Measurements from ENCODE around the gene NEDD1. TPM values are rescaled to one million over a fixed set of nuclear protein-coding genes. Genes with fewer than 3 reads are reported as not detected.

The NEDD1 gene, protein sequence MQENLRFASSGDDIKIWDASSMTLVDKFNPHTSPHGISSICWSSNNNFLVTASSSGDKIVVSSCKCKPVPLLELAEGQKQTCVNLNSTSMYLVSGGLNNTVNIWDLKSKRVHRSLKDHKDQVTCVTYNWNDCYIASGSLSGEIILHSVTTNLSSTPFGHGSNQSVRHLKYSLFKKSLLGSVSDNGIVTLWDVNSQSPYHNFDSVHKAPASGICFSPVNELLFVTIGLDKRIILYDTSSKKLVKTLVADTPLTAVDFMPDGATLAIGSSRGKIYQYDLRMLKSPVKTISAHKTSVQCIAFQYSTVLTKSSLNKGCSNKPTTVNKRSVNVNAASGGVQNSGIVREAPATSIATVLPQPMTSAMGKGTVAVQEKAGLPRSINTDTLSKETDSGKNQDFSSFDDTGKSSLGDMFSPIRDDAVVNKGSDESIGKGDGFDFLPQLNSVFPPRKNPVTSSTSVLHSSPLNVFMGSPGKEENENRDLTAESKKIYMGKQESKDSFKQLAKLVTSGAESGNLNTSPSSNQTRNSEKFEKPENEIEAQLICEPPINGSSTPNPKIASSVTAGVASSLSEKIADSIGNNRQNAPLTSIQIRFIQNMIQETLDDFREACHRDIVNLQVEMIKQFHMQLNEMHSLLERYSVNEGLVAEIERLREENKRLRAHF
- polyA plus RNA-seq (2012; ENCODE audit: insufficient read depth, insufficient read length) = 34.3 TPM

DNA sequence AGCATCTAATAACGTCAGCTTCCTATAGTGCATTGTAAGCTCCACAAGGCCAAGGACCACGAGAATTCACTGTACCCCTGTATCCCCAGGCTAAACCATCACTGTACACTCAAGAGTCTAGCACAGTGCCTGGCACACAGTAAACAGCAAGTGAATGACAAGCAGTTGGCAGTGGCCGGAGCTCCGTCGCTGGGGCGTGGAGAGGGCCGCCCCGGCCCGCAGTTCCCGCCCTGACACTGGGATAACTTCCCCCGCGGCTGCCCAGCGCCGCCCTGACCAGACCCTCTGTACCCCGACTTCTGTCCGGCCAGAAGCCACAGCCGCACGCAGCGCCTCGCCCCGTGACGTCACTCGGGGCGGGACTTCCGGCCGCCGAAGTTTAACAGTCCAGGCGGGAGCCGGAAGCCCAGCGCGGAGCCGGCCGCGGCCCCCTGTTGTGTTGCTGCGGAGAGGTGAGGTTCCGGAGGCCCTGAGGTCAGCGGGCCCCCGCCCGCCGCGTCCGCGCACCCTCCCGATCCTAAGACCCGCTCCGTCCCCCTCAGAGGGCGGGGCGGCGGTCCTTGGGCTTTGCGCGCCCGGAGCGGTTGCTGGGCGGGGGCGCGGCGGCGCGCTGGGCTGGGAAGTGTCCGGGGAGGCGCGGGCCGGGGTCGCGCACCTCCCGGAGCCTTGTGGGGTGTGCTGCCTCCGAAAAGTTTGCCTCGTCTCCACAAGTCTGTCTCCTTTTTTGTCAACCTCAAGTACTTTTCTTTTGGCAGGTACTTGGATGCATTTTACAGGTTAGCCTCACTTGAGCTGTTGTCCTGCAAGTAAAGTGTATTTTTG, at the start of gene NEDD1:
Gene NEDD1 (plus strand): TSS at position 409 of the 822 bp plus-strand sequence. CDS start 2,503 bp downstream, outside the sequence.
- H3K4me3 ChIP-seq (ENCODE audit: low read length) = peak within 1 kb of the TSS; percentile 61

GRCh38 chr12:96858162-96858561, 48.9 kb upstream of the NEDD1 start:
- H3K4me3 ChIP-seq (ENCODE audit: low read length) = no peak overlapping the region
- peak; percentile 54 for DNase-seq (ENCODE audit: low read depth, low spot score)

More for the DNA sequence above, at the start of gene NEDD1:
- peak; percentile 52 for DNase-seq (ENCODE audit: low read depth, low spot score)

GRCh38 chr12:96861656-96862055, 45.4 kb upstream of the NEDD1 start:
- H3K4me3 ChIP-seq (ENCODE audit: low read length) = no peak overlapping the region
- DNase-seq (ENCODE audit: low read depth, low spot score) = no peak

GRCh38 chr12:96862326-96862725, 44.7 kb upstream of the NEDD1 start:
- H3K4me3 ChIP-seq (ENCODE audit: low read length) = no peak overlapping the region
- no peak for DNase-seq (ENCODE audit: low read depth, low spot score)

- no peak overlapping the region for H3K4me3 ChIP-seq (ENCODE audit: low read length)
- no peak for DNase-seq (ENCODE audit: low read depth, low spot score)
Measured at GRCh38 chr12:96864335-96864734, 42.7 kb upstream of the NEDD1 start.

DNA sequence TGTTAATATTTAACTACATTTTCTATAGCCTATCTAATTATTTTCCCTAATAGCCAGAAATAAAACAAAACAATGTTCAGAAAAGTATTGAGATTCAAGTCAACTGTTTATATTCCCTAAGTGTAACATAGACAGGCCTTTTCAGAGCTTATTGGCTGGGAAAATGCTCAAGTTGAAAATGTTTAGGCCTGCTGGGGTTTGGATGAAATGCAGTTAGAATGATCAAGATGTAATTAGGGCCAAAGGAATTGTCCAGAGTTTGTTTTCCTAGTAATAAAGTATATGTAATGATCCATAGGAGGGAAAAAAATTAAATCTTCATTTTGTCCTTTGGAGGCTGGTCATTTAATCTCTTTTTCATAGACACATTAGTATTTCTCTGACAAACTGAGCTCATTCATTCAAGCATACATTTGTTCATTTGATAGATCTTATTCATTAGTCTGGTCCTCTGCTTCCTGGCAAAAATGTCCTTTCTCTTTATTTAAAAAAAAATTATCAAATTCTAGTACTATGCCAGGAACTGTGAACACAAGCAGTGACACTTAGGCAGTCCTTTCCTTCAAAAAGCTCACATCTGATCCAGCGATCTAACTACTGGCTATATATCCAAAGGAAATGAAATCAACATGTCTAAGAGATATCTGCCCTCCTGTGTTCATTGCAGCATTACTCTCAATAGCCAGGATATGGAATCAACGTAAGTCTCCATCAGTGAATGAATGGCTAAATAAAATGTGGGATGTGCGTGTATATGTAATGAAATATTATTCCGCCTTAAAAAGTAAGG, 40.1 kb upstream of the NEDD1 start:
- DNase-seq (ENCODE audit: low read depth, low spot score) = no peak
- no peak overlapping the region for H3K4me3 ChIP-seq (ENCODE audit: low read length)

DNA sequence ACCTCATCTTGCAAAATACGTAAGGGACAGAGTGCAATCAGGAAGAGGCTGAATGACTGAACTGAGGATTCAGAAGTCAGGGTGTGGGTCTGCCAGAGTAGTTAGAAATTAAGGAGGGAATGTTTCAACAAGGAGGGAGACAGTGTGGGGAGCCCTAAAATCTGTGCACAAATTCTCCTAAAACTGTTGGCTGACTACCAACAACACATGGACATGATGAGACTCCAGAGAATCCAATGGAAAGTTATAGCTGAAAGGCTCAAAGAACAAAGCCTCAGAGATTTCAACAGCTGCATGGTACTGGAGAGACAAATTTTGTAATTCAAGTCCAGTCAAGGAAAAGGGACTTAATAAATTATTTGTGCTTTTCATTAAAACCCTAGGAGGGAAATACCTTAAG, 36.1 kb upstream of the NEDD1 start:
- DNase-seq (ENCODE audit: low read depth, low spot score) = no peak
- H3K4me3 ChIP-seq (ENCODE audit: low read length) = no peak overlapping the region

DNA sequence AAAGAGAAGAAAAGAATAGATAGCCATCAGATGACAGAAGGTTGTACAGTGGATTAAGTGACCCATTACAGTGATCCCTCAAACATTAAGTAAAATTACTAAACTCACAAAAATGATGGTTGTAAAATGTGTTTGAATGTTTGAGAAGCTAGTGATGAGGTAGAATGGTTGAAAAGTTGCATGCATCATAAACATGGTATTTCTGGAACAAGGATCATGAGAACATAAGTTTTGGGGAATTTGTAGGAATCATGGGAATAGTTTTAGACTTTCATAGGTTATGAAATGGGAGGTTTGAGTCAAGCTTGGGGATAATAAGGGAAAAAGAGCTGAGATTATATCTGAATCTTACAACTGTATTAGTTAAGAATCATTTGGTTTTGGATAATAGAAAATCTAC, 34.1 kb upstream of the NEDD1 start:
- H3K4me3 ChIP-seq (ENCODE audit: low read length) = no peak overlapping the region
- no peak for DNase-seq (ENCODE audit: low read depth, low spot score)

DNA sequence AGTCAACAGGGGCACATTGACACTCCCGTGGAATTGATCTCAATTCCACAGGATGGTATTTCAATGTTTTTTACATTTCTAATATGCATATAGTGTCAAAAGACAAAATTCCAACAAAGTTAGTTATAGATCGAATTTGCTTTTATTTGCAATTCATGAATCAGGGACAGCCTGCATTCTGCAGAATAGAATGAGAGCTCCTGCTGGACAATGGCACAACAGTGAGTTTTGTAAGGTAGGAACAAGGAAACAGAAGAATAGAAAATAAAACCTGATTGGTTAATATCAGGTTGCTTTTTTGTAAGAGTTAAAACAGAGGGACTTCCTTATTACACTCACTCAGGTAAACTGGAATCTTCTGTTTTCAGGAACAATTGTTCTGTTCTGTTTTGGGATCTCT, 32.8 kb upstream of the NEDD1 start:
- no peak for DNase-seq (ENCODE audit: low read depth, low spot score)
- H3K4me3 ChIP-seq (ENCODE audit: low read length) = no peak overlapping the region

DNA sequence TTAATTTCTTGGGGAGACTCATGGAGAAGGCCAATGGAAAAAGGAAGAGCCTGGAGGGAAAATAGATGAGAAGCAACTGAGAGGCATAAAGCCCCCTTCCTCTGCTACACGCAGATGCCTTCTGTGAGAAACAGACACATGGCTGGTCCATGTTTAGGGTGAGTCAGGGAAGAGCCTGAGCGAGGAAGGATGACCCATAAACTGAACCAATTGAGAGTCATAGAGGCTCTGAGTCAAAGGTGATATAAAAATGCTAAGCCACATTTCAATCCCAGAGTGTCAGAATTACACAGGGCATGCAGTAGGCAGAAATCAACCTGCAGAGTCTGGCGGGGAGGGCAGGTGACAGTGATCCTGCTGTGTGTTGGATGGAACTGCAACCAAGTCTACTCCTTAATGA, 30.1 kb upstream of the NEDD1 start:
- DNase-seq (ENCODE audit: low read depth, low spot score) = no peak
- H3K4me3 ChIP-seq (ENCODE audit: low read length) = no peak overlapping the region

DNA sequence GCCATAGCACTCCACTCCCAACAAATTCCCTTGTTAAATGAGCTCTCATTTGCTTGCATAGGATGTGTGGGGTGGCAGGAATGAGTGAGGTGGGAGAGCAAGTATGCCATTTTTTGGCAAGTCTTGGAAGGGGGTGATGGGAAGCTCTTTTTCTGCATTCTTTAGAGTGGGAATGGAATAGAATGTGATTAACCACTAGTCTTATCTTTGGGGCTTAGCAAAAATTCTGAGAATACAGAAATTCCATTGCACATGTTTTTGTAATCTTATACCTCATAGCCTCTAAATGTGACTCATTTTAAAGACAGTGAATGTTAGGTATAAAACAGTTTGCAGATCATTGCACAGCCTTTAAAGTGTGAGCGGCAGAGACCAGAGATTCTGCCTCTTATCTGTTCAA, 28.4 kb upstream of the NEDD1 start:
- no peak for DNase-seq (ENCODE audit: low read depth, low spot score)
- H3K4me3 ChIP-seq (ENCODE audit: low read length) = no peak overlapping the region

DNA sequence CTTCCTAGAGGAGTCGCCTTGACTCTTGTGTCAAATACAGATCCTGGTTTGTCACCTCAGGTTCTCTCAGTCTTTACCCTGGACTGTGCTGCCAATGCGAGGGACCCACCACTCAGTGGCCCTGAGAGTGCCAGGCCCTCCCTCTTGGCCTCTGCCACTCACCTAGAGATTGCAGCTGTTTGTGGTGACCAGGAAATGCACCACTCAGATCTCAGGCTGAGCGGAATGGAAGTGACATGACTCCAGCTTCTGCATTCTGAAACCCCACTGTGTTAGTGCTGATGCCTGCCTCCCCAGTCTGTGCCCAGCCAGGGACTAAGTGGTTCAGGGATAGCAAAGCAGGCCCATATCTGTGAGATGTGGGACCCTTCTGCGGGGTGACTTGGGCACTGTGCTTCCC, 27.8 kb upstream of the NEDD1 start:
- no peak overlapping the region for H3K4me3 ChIP-seq (ENCODE audit: low read length)
- no peak for DNase-seq (ENCODE audit: low read depth, low spot score)

DNA sequence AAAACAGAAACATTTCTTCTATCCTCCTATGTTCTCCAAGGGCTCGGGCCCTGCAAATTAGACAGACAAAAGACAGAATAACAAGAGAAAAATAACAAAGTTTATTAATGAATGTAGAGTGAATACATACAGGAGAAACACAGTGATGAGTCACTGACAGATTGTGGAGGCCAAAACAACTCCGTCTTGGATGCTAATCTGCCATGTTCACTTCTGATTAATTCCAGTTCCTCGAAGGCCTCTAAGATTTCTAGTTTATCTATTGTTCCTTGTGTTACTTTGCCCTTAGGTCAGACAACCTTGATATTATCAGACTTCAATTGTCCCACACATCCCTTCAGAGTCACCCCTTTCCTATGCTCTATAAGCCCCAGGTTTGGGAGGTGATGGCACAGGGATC, 26.8 kb upstream of the NEDD1 start:
- no peak overlapping the region for H3K4me3 ChIP-seq (ENCODE audit: low read length)

DNA sequence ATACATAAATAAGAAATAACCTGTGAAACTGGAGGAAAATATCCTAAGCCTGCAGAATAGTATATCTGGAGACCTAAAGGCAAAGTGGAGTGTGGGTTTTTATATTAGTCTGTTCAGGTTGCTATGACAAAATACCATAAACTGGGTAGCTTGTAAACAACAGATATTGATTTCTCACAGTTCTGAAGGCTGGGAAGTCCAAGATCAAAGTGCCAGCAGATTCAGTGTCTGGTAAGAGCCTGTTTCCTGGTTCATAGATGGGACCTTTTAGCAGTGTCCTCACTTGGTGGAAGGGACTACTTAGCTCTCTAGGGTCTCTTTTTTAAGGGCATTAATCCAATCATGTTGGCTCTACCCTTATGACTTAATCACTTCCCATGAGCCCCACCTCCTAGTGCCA, 25.4 kb upstream of the NEDD1 start:
- DNase-seq (ENCODE audit: low read depth, low spot score) = no peak

More for the DNA sequence above, 26.8 kb upstream of the NEDD1 start:
- DNase-seq (ENCODE audit: low read depth, low spot score) = no peak

GRCh38 chr12:96882862-96883261, 24.2 kb upstream of the NEDD1 start:
- no peak overlapping the region for H3K4me3 ChIP-seq (ENCODE audit: low read length)
- DNase-seq (ENCODE audit: low read depth, low spot score) = no peak

More for the DNA sequence above, 25.4 kb upstream of the NEDD1 start:
- H3K4me3 ChIP-seq (ENCODE audit: low read length) = no peak overlapping the region

DNA sequence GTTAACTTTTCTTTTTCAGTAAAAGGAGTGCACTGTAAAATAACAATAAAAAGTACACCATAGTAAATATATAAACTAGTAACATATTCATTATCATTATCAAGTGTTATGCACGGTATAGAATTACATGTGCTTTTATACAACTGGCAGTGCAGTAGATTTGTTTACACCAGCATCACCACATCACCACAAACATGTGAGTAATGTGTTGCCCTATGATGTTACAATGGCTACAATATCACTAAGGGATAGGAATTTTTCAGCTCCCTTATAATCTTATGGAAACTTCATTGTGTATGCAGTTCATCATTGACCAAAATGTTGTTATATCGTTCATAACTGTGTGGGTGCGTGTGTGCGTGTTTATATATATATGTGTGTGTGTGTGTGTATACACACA, 23.5 kb upstream of the NEDD1 start:
- no peak overlapping the region for H3K4me3 ChIP-seq (ENCODE audit: low read length)
- DNase-seq (ENCODE audit: low read depth, low spot score) = no peak

GRCh38 chr12:96886998-96887677, 19.9 kb upstream of the NEDD1 start:
- no peak overlapping the region for H3K4me3 ChIP-seq (ENCODE audit: low read length)
- no peak for DNase-seq (ENCODE audit: low read depth, low spot score)

- DNase-seq (ENCODE audit: low read depth, low spot score) = no peak
Measured at GRCh38 chr12:96889273-96889933, 17.7 kb upstream of the NEDD1 start.

More at GRCh38 chr12:96889273-96889933, 17.7 kb upstream of the NEDD1 start:
- no peak overlapping the region for H3K4me3 ChIP-seq (ENCODE audit: low read length)
